ENCODE measurements around the gene DLK2.

DLK2 gene

GRCh38 chr6:43494321-43494720, 39.0 kb upstream of the DLK2 start:
- no peak overlapping the region for H3K4me3 ChIP-seq (ENCODE audit: low read length)
- H3K27ac ChIP-seq (ENCODE audit: low read length): no peak overlapping the region
- no peaks in the 10 kb centered on the region for H3K9me3 ChIP-seq (ENCODE audit: insufficient read depth, low read depth, low read length)
- peaks cover 25% of the 10 kb centered on the region for H3K36me3 ChIP-seq (ENCODE audit: insufficient read depth, low read depth, low read length)
- no peaks in the 10 kb centered on the region for H3K27me3 ChIP-seq (ENCODE audit: insufficient read depth, low read length)
- H3K4me1 ChIP-seq (ENCODE audit: insufficient read depth, low read length): peaks cover 17% of the 10 kb centered on the region
- no peak overlapping the region for H3K9ac ChIP-seq (ENCODE audit: low read depth, low read length)

DNA sequence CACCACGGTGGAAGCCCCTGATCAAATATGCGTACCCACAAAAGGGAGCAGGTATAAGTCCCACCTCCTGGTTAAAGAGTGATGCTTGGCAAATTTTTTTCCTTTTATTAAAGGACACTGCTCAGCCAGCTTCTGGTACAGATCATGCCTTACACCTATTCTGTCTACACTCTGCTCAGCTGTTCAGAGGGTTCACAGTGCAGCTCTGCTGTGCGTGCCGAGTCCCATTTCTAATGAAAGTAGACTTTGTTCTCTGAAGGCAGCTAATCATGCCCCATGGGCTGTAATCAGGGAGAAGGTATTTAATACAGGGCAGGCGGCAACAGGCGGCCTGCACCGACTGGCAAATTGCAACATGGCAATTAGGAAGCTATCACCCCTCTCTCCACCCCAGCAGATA, 38.5 kb upstream of the DLK2 start:
- no peak overlapping the region for H3K9ac ChIP-seq (ENCODE audit: low read depth, low read length)
- no peak overlapping the region for H3K4me3 ChIP-seq (ENCODE audit: low read length)
- peaks cover 17% of the 10 kb centered on the region for H3K4me1 ChIP-seq (ENCODE audit: insufficient read depth, low read length)

GRCh38 chr6:43493230-43493629, 37.9 kb upstream of the DLK2 start:
- Histone ChIP-seq H3K27ac (ENCODE audit: low read length) (no peak overlapping the region), H3K4me3 (ENCODE audit: low read length) (no peak overlapping the region), H3K27me3 (ENCODE audit: insufficient read depth, low read length) (no peaks in the 10 kb centered on the region), H3K4me1 (ENCODE audit: insufficient read depth, low read length) (peaks cover 17% of the 10 kb centered on the region), H3K9ac (ENCODE audit: low read depth, low read length) (no peak overlapping the region), H3K9me3 (ENCODE audit: insufficient read depth, low read depth, low read length) (no peaks in the 10 kb centered on the region), H3K36me3 (ENCODE audit: insufficient read depth, low read depth, low read length) (peaks cover 14% of the 10 kb centered on the region; the same call in 1 of the 2 replicates)

More for the DNA sequence above, 38.5 kb upstream of the DLK2 start:
- Histone ChIP-seq H3K9me3 (ENCODE audit: insufficient read depth, low read depth, low read length) (no peaks in the 10 kb centered on the region), H3K27ac (ENCODE audit: low read length) (no peak overlapping the region), H3K36me3 (ENCODE audit: insufficient read depth, low read depth, low read length) (peaks cover 20% of the 10 kb centered on the region), H3K27me3 (ENCODE audit: insufficient read depth, low read length) (no peaks in the 10 kb centered on the region)

GRCh38 chr6:43492673-43493072, 37.3 kb upstream of the DLK2 start:
- no peaks in the 10 kb centered on the region for H3K9me3 ChIP-seq (ENCODE audit: insufficient read depth, low read depth, low read length)
- H3K27ac ChIP-seq (ENCODE audit: low read length): no peak overlapping the region
- no peaks in the 10 kb centered on the region for H3K27me3 ChIP-seq (ENCODE audit: insufficient read depth, low read length)
- H3K36me3 ChIP-seq (ENCODE audit: insufficient read depth, low read depth, low read length): peaks cover 9% of the 10 kb centered on the region; the same call in 1 of the 2 replicates
- H3K4me1 ChIP-seq (ENCODE audit: insufficient read depth, low read length): peaks cover 17% of the 10 kb centered on the region
- H3K9ac ChIP-seq (ENCODE audit: low read depth, low read length): peak overlapping the region; percentile 18; the same call in 1 of the 2 replicates
- 0 out of 2 replicates have a peak overlapping the region, but pooled peaks have one; percentile 17 for H3K4me3 ChIP-seq (ENCODE audit: low read length)

DNA sequence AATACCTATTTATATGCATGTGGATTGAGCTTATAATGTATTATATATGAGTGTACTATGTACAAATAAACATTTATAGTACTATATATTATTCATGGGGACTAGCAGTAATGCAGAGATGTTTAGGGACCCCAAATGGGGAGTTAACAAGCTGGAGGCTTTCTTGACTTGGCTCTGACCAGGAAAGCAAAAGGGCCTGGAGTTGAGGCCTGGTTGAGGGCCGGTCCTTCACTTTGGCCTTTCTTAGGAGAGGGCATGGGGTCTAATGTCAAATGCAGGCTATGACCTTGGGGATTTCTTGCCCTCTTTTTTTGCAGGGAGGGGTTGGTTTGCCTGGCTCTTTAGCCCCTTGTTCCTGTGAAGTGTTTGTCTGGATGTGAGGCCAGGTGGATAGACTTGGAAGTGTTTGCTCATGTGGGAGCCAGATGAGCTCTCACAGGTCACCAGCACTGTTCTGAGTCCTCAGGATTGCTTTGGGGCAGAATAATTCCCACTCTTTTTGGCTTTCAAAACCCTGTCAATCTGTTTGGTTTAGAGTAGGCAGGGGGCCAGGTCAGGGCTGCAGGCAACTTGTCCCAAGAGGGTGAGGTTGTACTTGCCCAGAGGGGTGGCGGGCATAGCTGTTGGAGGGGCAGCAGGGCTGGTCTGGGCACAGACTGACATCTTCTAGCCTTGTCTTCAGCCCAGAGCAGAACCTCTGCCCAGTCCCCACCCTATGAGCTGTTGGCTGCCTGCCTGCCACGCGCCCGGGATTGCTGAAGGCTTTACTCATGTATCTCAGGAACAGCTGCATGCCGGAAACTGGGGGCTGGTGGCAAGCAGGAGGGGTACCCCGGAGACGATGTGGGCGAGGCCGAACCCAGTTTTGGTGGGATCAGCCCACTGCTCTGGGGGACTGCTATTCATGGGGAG, 36.7 kb upstream of the DLK2 start:
- no peak overlapping the region for H3K27ac ChIP-seq (ENCODE audit: low read length)
- 0 out of 2 replicates have a peak overlapping the region, but pooled peaks have one; percentile 18 for H3K9ac ChIP-seq (ENCODE audit: low read depth, low read length)
- H3K27me3 ChIP-seq (ENCODE audit: insufficient read depth, low read length): no peaks in the 10 kb centered on the region
- H3K36me3 ChIP-seq (ENCODE audit: insufficient read depth, low read depth, low read length): peaks cover 4% of the 10 kb centered on the region; the same call in 1 of the 2 replicates
- peaks cover 17% of the 10 kb centered on the region for H3K4me1 ChIP-seq (ENCODE audit: insufficient read depth, low read length)
- H3K4me3 ChIP-seq (ENCODE audit: low read length): 0 out of 2 replicates have a peak overlapping the region, but pooled peaks have one; percentile 17
- no peaks in the 10 kb centered on the region for H3K9me3 ChIP-seq (ENCODE audit: insufficient read depth, low read depth, low read length)

GRCh38 chr6:43490523-43490939, 35.2 kb upstream of the DLK2 start:
- Histone ChIP-seq H3K27ac (ENCODE audit: low read length) (no peak overlapping the region), H3K4me1 (ENCODE audit: insufficient read depth, low read length) (peaks cover 11% of the 10 kb centered on the region), H3K9me3 (ENCODE audit: insufficient read depth, low read depth, low read length) (no peaks in the 10 kb centered on the region), H3K36me3 (ENCODE audit: insufficient read depth, low read depth, low read length) (peaks cover 11% of the 10 kb centered on the region; the same call in 1 of the 2 replicates), H3K9ac (ENCODE audit: low read depth, low read length) (no peak overlapping the region), H3K27me3 (ENCODE audit: insufficient read depth, low read length) (no peaks in the 10 kb centered on the region), H3K4me3 (ENCODE audit: low read length) (no peak overlapping the region)

DNA sequence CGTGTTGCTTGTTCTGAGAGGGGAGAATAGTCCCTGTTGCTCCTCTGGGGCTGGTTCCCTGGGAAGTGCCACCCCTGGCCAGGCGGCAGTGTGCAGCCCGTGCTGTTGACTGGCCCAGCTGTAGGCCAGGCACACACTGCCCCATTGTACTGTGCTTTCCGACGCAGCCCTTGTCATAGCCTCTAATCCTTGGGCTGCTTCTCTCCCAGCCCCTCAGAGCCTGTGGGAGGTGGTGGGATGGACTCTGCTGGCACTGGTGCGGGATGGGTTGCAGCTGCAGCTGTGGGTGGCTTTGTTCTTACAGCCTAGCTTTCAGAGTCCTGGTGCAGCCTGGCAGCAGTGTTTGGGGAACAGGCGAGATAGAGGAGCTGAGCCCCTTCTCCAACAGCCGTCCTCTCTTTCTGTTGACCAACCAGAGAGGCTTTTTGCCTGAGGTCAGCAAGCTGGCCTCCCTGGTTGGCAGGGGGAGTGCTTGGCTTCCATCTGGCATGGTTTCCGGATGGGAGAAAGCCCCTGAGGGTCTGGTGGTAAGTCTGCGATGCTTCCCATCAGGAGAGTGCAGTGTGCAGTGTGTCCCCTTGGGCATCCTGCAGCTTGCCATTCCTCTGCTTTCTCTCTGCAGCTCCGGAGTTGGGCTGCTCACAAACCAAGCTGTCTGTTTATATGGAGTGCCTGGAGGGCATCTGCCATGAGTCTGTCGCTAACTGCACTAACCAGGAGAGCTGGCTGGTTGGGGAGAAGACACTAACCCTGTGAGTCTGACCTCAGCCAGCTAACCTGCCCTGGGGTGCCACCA, 34.1 kb upstream of the DLK2 start:
- no peak overlapping the region for H3K4me3 ChIP-seq (ENCODE audit: low read length)
- H3K4me1 ChIP-seq (ENCODE audit: insufficient read depth, low read length): peaks cover 11% of the 10 kb centered on the region
- H3K27me3 ChIP-seq (ENCODE audit: insufficient read depth, low read length): no peaks in the 10 kb centered on the region
- no peak overlapping the region for H3K27ac ChIP-seq (ENCODE audit: low read length)
- H3K36me3 ChIP-seq (ENCODE audit: insufficient read depth, low read depth, low read length): peaks cover 14% of the 10 kb centered on the region; the same call in 1 of the 2 replicates
- H3K9ac ChIP-seq (ENCODE audit: low read depth, low read length): no peak overlapping the region
- H3K9me3 ChIP-seq (ENCODE audit: insufficient read depth, low read depth, low read length): no peaks in the 10 kb centered on the region

DNA sequence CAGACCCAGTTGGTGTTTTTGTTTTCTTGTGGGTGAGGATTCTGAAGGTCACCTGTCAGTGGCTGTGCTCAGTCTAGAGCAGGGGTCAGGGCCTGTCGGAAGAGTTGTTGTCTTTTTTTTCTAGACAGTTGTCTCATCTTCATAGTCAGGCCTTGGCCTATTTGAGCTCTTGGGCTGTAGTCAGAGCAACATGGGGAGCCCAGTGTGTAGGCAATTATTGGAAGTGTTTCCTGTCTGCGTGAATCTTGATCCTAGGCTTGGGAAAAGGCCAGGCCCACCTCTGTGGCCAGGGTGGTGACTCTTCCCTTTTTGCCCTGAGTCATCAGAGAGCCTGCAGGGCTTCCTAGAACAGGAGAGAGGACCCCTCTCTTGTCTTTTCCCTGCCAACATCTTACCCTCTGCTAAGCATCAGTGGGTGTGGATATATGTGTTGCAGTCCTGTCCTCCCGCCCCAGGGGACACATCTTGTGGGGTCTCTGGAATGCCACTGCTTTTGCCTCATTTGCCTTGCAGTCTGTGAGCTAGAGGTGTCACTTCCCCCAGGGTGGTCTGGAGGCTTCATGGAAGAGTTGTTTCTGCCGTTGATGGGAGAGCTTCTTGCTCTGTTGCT, 33.4 kb upstream of the DLK2 start:
- no peak overlapping the region for H3K9ac ChIP-seq (ENCODE audit: low read depth, low read length)
- H3K27ac ChIP-seq (ENCODE audit: low read length): no peak overlapping the region
- H3K27me3 ChIP-seq (ENCODE audit: insufficient read depth, low read length): no peaks in the 10 kb centered on the region

DNA sequence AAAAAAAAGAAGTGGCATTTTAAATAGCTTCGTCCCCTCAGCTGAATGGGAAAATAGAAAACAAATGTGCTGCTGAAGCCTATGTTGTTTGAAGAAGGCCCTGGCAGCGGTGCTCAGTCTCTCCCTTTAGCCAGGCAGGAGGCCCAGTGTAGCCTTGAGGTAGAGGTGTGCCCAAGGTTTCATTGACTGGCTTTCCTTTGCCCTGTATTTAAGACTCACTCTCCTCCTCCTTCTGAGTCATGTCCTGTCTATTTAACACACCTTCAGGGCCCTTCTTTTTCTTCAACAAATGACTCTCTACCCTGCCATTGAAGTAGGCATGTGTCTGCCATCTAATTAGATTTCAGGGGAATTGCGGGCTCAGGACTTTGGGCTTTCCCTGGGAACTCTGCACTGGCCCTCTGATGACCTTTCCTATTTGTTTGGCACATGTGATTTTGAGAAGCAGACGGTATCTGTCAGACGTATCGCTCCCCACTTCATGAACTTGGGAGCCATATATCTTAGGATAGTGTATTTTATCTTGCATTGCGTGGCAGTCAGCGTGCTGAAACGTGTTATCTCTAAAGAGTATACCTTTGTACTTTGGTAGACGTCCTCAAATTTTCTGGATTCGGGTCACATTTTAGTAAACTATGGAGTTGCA, 26.4 kb upstream of the DLK2 start:
- Histone ChIP-seq H3K27ac (ENCODE audit: low read length) (no peak overlapping the region), H3K9me3 (ENCODE audit: insufficient read depth, low read depth, low read length) (no peaks in the 10 kb centered on the region), H3K36me3 (ENCODE audit: insufficient read depth, low read depth, low read length) (peaks cover 7% of the 10 kb centered on the region; the same call in 1 of the 2 replicates), H3K4me3 (ENCODE audit: low read length) (no peak overlapping the region), H3K27me3 (ENCODE audit: insufficient read depth, low read length) (no peaks in the 10 kb centered on the region), H3K9ac (ENCODE audit: low read depth, low read length) (peak overlapping the region; percentile 33; the same call in 1 of the 2 replicates), H3K4me1 (ENCODE audit: insufficient read depth, low read length) (peaks cover 30% of the 10 kb centered on the region)

More for the DNA sequence above, 33.4 kb upstream of the DLK2 start:
- peaks cover 11% of the 10 kb centered on the region for H3K4me1 ChIP-seq (ENCODE audit: insufficient read depth, low read length)
- H3K36me3 ChIP-seq (ENCODE audit: insufficient read depth, low read depth, low read length): peaks cover 11% of the 10 kb centered on the region; the same call in 1 of the 2 replicates
- H3K4me3 ChIP-seq (ENCODE audit: low read length): no peak overlapping the region
- H3K9me3 ChIP-seq (ENCODE audit: insufficient read depth, low read depth, low read length): no peaks in the 10 kb centered on the region

- Histone ChIP-seq H3K9me3 (ENCODE audit: insufficient read depth, low read depth, low read length) (no peaks in the 10 kb centered on the region), H3K9ac (ENCODE audit: low read depth, low read length) (no peak overlapping the region), H3K4me1 (ENCODE audit: insufficient read depth, low read length) (peaks cover 32% of the 10 kb centered on the region), H3K27me3 (ENCODE audit: insufficient read depth, low read length) (no peaks in the 10 kb centered on the region), H3K27ac (ENCODE audit: low read length) (no peak overlapping the region), H3K36me3 (ENCODE audit: insufficient read depth, low read depth, low read length) (peaks cover 6% of the 10 kb centered on the region; the same call in 1 of the 2 replicates), H3K4me3 (ENCODE audit: low read length) (no peak overlapping the region)
Measured at GRCh38 chr6:43481075-43481474, 25.7 kb upstream of the DLK2 start.

- Histone ChIP-seq H3K4me1 (ENCODE audit: insufficient read depth, low read length) (peaks cover 32% of the 10 kb centered on the region), H3K4me3 (ENCODE audit: low read length) (peak overlapping the region; percentile 91), H3K9ac (ENCODE audit: low read depth, low read length) (peak overlapping the region; percentile 85), H3K9me3 (ENCODE audit: insufficient read depth, low read depth, low read length) (no peaks in the 10 kb centered on the region), H3K27me3 (ENCODE audit: insufficient read depth, low read length) (no peaks in the 10 kb centered on the region), H3K27ac (ENCODE audit: low read length) (peak overlapping the region; percentile 48), H3K36me3 (ENCODE audit: insufficient read depth, low read depth, low read length) (no peaks in the 10 kb centered on the region)
Measured at GRCh38 chr6:43478008-43478372, 22.6 kb upstream of the DLK2 start.

All from iPS-20b (cell line).